DOHH2 (cell line): Measurements from ENCODE around the gene PDE6G.

Experiments
- H3F3A ChIP-seq: fragments of 200-600 bp; sonication (generic), shearing (Covaris generic); 2 replicates; pipeline ENCODE4 v1.6.0; 2016; ENCODE audit warnings: antibody characterized with exemption, mild to moderate bottlenecking; ENCODE audit not compliant: control insufficient read depth, insufficient read depth
- H3K27ac ChIP-seq: fragments of 200-600 bp; sonication (generic); 2 replicates; pipeline ENCODE4 v1.5.1; 2014; ENCODE audit warnings: low read depth, mild to moderate bottlenecking, low read length, moderate library complexity
- H3K27me3 ChIP-seq: fragments of 200-600 bp; sonication (generic); 2 replicates; pipeline ENCODE4 v1.6.1; 2014; ENCODE audit warnings: mild to moderate bottlenecking, low read length, mixed read lengths; ENCODE audit not compliant: control insufficient read depth
- H3K36me3 ChIP-seq: fragments of 200-600 bp; sonication (generic); 2 replicates; pipeline ENCODE4 v1.6.1; 2014; ENCODE audit warnings: mild to moderate bottlenecking, low read length, moderate library complexity, mixed read lengths; ENCODE audit not compliant: control insufficient read depth
- H3K4me1 ChIP-seq: fragments of 200-600 bp; sonication (generic); 2 replicates; pipeline ENCODE4 v1.6.1; 2014; ENCODE audit warnings: mild to moderate bottlenecking, low read length, mixed read lengths; ENCODE audit not compliant: control insufficient read depth
- H3K4me2 ChIP-seq: fragments of 200-600 bp; sonication (generic); 2 replicates; pipeline ENCODE4 v1.6.0; 2014; ENCODE audit warnings: mild to moderate bottlenecking, low read length, moderate library complexity
- H3K4me3 ChIP-seq: fragments of 200-600 bp; sonication (generic); 2 replicates; pipeline ENCODE4 v1.5.1; 2014; ENCODE audit warnings: mild to moderate bottlenecking, low read length, mixed read lengths
- H3K79me2 ChIP-seq: fragments of 200-600 bp; sonication (generic); 2 replicates; pipeline ENCODE4 v1.6.1; 2014; ENCODE audit warnings: mild to moderate bottlenecking, low read length, mixed read lengths; ENCODE audit not compliant: control insufficient read depth
- H3K9me2 ChIP-seq: fragments of 200-600 bp; sonication (generic); replicated peaks from 2 replicates; pipeline ENCODE4 v1.6.1; 2014; ENCODE audit warnings: mild to moderate bottlenecking, low read length, mixed read lengths; ENCODE audit not compliant: control insufficient read depth
- H3K9me3 ChIP-seq: fragments of 200-600 bp; sonication (generic); 2 replicates; pipeline ENCODE4 v1.6.1; 2014; ENCODE audit warnings: antibody characterized with exemption, low read length, mixed read lengths; ENCODE audit not compliant: control insufficient read depth, insufficient read depth
- H4K20me1 ChIP-seq: fragments of 200-600 bp; sonication (generic); 2 replicates; pipeline ENCODE4 v1.6.0; 2014; ENCODE audit warnings: low read depth, mild to moderate bottlenecking, antibody characterized with exemption, low read length, moderate library complexity; ENCODE audit not compliant: control insufficient read depth, insufficient read depth
- CTCF ChIP-seq: fragments of 200-600 bp; sonication (generic); IDR thresholded peaks from one replicate; pipeline ENCODE4 v1.5.1; 2014; ENCODE audit warnings: antibody characterized with exemption, mild to moderate bottlenecking, low read depth, low read length; ENCODE audit not compliant: poor library complexity, severe bottlenecking
- EZH2phosphoT487 ChIP-seq: fragments of 200-600 bp; sonication (generic); IDR thresholded peaks from 2 replicates; pipeline ENCODE4 v1.6.1; 2017; ENCODE audit warnings: borderline replicate concordance, mild to moderate bottlenecking, antibody characterized with exemption, low read length, moderate library complexity, mixed read lengths

Gene PDE6G

GRCh38 chr17:81695211-81695610 lies 38.9 kb upstream of the PDE6G start:
- Histone ChIP-seq H3K4me1 (no peaks in the 10 kb centered on the region), H3F3A (peaks cover 5% of the 10 kb centered on the region; the same call in 1 of the 2 replicates), H4K20me1 (no peaks in the 10 kb centered on the region), H3K79me2 (peaks cover 40% of the 10 kb centered on the region), H3K4me3 (no peak overlapping the region), H3K27me3 (no peaks in the 10 kb centered on the region), H3K9me3 (no peaks in the 10 kb centered on the region), H3K9me2 (no peaks in the 10 kb centered on the region), H3K36me3 (peaks cover 93% of the 10 kb centered on the region), H3K27ac (no peak overlapping the region), H3K4me2 (no peak overlapping the region)
- TF ChIP-seq CTCF, result no peak
- TF ChIP-seq EZH2phosphoT487, result no peak

GRCh38 chr17:81694810-81695209 lies 38.5 kb upstream of the PDE6G start:
- Histone ChIP-seq H3K4me3 (no peak overlapping the region), H3K9me2 (no peaks in the 10 kb centered on the region), H3K4me2 (no peak overlapping the region), H3K36me3 (peaks cover 96% of the 10 kb centered on the region), H3K79me2 (peaks cover 37% of the 10 kb centered on the region), H4K20me1 (no peaks in the 10 kb centered on the region), H3K27ac (no peak overlapping the region), H3F3A (peaks cover 5% of the 10 kb centered on the region; the same call in 1 of the 2 replicates), H3K9me3 (no peaks in the 10 kb centered on the region), H3K4me1 (no peaks in the 10 kb centered on the region), H3K27me3 (no peaks in the 10 kb centered on the region)
- TF ChIP-seq EZH2phosphoT487 (no peak), CTCF (no peak)

GRCh38 chr17:81693509-81694210 lies 37.3 kb upstream of the PDE6G start:
- TF ChIP-seq EZH2phosphoT487 (no peak), CTCF (peak; percentile 42)
- Histone ChIP-seq H3K4me3 (no peak overlapping the region), H3K27me3 (no peaks in the 10 kb centered on the region), H4K20me1 (no peaks in the 10 kb centered on the region), H3K36me3 (peaks cover 97% of the 10 kb centered on the region), H3K9me2 (no peaks in the 10 kb centered on the region), H3K4me2 (no peak overlapping the region), H3K9me3 (no peaks in the 10 kb centered on the region), H3K27ac (no peak overlapping the region), H3K4me1 (no peaks in the 10 kb centered on the region), H3F3A (no peaks in the 10 kb centered on the region), H3K79me2 (peaks cover 32% of the 10 kb centered on the region)
